Chondrocyte (in vitro differentiated cells): ENCODE data around the gene ITPKB. TPM values are rescaled to one million over a fixed set of nuclear protein-coding genes. Genes with fewer than 3 reads are reported as not detected.

Source experiments
- DNase-seq: peaks from one replicate; pipeline ENCODE4 v3.0.0; 2021; ENCODE audit warnings: mixed read lengths, low spot score
- H3K27ac Mint-ChIP-seq: one replicate; pipeline ENCODE4 v1.8.0; 2021; ENCODE audit warnings: mild to moderate bottlenecking, moderate library complexity, mixed read lengths; ENCODE audit not compliant: unreplicated experiment
- H3K27me3 Mint-ChIP-seq: 2 replicates; pipeline ENCODE4 v1.8.0; 2021; ENCODE audit warnings: low read depth, mixed read lengths
- H3K36me3 Mint-ChIP-seq: 2 replicates; pipeline ENCODE4 v1.8.0; 2021; ENCODE audit warnings: low read depth, mixed read lengths
- H3K4me1 Mint-ChIP-seq: 2 replicates; pipeline ENCODE4 v1.8.0; 2021; ENCODE audit warnings: low read depth, mild to moderate bottlenecking, mixed read lengths
- H3K4me3 Mint-ChIP-seq: one replicate; pipeline ENCODE4 v1.8.0; 2021; ENCODE audit warnings: mild to moderate bottlenecking, moderate library complexity, mixed read lengths; ENCODE audit not compliant: unreplicated experiment
- H3K9me3 Mint-ChIP-seq: 2 replicates; pipeline ENCODE4 v1.8.0; 2021; ENCODE audit warnings: low read depth, mixed read lengths
- total RNA-seq: library from RNA; stranded (reverse); gene quantifications from 3 replicates; pipeline ENCODE4 v1.2.1, GENCODE V29; 2021
- TF ChIP-seq, protein P1 (sequence below): fragments of 200-600 bp; sonication (generic); IDR thresholded peaks from 2 replicates; pipeline ENCODE4 v1.5.0; 2021; ENCODE audit warnings: antibody characterized with exemption, mild to moderate bottlenecking, moderate library complexity

The ITPKB gene
- total RNA-seq, 1 donor from 2014 or later, result 13.4 TPM

DNA sequence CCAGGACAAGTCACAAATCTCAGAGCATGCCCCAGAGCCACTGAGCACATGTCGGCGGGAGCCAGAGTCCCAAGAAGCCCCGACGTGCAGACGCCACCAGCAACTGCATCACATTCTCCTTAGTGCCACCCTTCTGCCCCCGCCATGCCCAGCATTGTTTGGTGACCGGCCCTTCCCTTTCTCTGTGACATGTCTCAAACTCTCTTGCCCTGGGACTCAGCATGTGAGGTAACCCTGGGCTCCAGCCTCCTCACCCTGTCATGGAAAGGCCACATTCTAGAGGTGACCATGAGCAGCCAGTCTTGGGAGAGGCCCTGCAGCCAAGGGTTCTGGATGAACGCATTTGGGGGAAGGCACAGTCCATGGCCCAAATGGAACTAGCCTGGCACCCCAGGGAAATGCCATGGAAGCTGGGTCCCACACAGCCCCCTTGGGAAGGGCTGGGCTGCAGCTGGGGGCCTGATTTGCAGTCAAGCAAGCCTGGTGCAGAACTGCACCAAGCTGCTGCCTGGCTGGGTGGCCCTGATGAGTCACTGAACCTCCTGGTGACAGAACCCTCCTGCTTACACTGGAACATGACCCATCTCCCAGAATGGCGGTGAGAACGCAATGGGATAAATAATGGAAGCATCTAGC is 94.4 kb downstream of the ITPKB start:
- no peaks in the 10 kb centered on the region for H3K27me3 Mint-ChIP-seq
- no peak overlapping the region for H3K27ac Mint-ChIP-seq
- H3K4me1 Mint-ChIP-seq, result peaks cover 15% of the 10 kb centered on the region
- TF ChIP-seq, protein P1, sequence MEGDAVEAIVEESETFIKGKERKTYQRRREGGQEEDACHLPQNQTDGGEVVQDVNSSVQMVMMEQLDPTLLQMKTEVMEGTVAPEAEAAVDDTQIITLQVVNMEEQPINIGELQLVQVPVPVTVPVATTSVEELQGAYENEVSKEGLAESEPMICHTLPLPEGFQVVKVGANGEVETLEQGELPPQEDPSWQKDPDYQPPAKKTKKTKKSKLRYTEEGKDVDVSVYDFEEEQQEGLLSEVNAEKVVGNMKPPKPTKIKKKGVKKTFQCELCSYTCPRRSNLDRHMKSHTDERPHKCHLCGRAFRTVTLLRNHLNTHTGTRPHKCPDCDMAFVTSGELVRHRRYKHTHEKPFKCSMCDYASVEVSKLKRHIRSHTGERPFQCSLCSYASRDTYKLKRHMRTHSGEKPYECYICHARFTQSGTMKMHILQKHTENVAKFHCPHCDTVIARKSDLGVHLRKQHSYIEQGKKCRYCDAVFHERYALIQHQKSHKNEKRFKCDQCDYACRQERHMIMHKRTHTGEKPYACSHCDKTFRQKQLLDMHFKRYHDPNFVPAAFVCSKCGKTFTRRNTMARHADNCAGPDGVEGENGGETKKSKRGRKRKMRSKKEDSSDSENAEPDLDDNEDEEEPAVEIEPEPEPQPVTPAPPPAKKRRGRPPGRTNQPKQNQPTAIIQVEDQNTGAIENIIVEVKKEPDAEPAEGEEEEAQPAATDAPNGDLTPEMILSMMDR, result no peak
- no peak overlapping the region for H3K4me3 Mint-ChIP-seq
- no peaks in the 10 kb centered on the region for H3K9me3 Mint-ChIP-seq
- H3K36me3 Mint-ChIP-seq, result peaks cover 10% of the 10 kb centered on the region
- DNase-seq, result peak; percentile 65

DNA sequence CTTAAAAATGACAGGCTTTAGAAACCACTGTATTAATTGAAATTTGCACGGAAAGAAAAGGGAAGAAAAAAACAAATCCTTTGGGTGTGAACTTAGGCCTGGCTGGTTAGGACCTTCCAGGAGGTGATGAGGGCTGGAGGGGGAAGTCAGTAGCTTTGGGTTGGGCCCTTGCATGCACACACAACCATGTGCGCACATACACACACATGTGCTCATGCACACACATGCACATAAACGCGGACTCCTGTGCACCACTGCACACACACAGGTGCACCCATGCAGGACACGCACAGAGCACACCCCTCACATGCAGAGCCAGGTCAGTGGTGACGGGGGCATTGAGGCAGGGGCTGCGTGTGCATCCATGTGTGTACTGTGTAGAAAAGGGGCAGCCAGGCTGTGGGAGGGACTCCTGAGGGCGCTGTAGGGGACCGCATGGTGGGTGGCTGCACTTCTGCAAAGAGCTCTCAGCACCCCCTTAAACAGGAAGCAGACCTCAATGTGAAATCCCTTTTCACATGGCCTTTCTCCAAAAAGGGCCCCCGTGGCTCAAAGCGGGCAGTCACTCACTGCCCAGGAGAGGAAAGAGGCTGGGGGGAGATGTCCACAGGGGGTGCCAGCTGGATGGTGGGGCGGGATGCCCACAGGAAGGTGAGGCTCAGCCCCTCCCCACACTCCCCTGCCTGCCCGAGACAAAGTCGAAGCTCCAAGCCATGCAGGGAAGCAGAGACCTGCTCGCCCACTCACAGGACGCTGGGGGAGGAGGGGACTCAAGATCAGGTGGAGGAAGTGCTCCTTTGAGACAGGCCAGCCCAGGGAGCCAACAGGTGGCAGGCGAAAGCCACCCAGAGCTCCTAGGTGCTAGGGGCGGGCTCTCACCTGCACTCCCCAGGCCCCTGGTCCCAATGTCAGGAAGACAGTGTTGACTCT is 95.2 kb downstream of the ITPKB start:
- Mint-ChIP-seq H3K4me3 (no peak overlapping the region), H3K27me3 (no peaks in the 10 kb centered on the region), H3K27ac (no peak overlapping the region), H3K9me3 (no peaks in the 10 kb centered on the region), H3K4me1 (peaks cover 15% of the 10 kb centered on the region), H3K36me3 (peaks cover 10% of the 10 kb centered on the region)
- DNase-seq, result peak; percentile 73
- TF ChIP-seq, protein P1, result no peak

DNA sequence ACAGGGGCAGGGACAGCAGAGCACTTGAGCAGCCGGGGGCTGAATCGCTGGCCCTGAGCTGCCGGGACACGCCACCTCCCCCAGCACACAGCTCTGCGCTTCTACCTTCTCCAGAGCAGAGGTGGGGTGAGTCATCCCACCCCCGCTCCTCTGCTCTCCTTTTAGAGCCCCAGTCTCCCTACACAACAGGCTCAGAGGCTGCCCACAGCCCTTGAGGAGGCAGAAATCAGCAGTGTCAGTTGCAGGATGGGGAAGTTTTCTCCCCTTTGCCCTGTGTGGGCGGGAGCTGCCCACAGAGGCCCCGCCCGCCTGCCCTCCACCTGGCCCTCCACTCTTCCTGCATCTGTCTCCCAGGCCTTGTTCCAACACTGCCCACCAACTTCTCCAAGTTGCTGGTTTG is 95.9 kb downstream of the ITPKB start:
- peak; percentile 43 for DNase-seq
- no peaks in the 10 kb centered on the region for H3K27me3 Mint-ChIP-seq
- peaks cover 9% of the 10 kb centered on the region for H3K36me3 Mint-ChIP-seq
- peaks cover 15% of the 10 kb centered on the region for H3K4me1 Mint-ChIP-seq
- H3K9me3 Mint-ChIP-seq, result no peaks in the 10 kb centered on the region
- H3K27ac Mint-ChIP-seq, result no peak overlapping the region
- TF ChIP-seq, protein P1, result no peak
- no peak overlapping the region for H3K4me3 Mint-ChIP-seq

DNA sequence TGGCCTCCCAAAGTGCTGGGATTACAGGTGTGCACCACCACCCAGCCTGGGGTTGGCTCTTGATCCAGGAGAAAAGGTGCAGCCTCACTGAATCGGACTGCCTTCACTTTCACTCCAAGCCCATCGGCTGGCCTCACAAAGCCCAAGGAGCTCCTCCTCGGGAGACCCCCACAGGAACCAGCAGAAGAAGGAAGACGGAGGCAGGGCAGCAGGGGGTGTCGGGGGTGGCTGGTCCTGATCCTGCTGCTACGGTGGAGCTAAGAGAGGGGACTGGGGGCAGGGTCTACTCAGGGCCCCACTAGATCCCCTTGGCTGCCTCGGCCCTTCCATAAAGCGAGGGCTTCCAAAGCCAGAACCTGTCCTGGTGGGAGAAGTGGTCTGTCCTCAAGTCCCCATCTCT is 96.7 kb downstream of the ITPKB start:
- Mint-ChIP-seq H3K36me3 (peaks cover 6% of the 10 kb centered on the region), H3K4me3 (no peak overlapping the region), H3K4me1 (peaks cover 15% of the 10 kb centered on the region), H3K9me3 (no peaks in the 10 kb centered on the region), H3K27me3 (no peaks in the 10 kb centered on the region), H3K27ac (no peak overlapping the region)
- TF ChIP-seq, protein P1, result no peak
- DNase-seq, result peak; percentile 77

DNA sequence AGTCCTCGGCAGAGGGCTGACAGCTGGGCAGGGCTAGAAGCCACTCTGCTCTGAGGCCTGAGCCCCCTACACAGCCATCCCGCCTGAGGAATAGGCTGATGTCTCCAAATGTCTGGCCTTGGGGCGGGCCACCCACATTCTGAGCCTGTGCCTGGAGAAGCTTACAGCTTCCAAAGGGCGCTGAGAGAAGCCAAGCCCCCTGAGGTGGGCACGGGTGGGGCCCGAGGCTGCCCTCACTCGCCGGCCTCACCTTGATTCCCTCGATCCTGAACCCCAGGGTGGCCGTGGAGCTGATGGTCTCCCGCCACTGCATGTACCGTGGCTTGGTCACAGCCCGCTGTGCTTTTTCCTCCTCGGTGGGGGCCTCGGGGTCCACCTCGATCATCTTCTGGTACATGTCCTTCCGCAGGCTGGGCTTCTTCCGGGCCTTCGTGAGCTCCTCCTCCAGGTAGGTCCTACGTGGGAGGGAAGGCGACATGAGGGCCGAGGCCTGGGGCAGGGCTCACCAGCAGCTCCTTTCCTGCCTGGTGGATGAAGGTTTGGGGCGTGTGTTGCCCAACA is 97.3 kb downstream of the ITPKB start:
- no peaks in the 10 kb centered on the region for H3K27me3 Mint-ChIP-seq
- peaks cover 15% of the 10 kb centered on the region for H3K4me1 Mint-ChIP-seq
- TF ChIP-seq, protein P1, result no peak
- peak; percentile 82 for DNase-seq
- H3K27ac Mint-ChIP-seq, result no peak overlapping the region
- no peak overlapping the region for H3K4me3 Mint-ChIP-seq
- peaks cover 7% of the 10 kb centered on the region for H3K36me3 Mint-ChIP-seq
- no peaks in the 10 kb centered on the region for H3K9me3 Mint-ChIP-seq
